Measurements from ENCODE around the gene SERPINB6.

DNA sequence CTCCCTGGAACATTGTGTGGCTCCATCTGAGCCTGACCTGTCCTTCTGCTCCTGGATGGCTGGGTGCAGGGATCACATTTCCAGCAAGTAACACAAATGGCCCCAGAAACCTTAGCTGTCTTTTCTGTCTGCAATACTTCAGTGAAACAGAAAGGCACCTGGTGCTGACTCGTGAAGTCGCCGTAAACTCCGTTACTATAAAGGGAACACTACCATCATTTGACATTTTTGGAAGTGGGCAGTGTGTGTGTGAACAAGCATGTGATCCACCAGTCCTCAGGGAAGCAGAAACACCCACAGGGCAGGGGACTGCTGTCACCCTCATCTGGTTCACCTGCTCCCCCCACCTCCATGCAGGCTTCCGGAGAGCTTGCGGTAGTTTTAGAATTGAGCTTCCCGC, 23.9 kb downstream of the SERPINB6 start:
- TF ChIP-seq, protein P1, sequence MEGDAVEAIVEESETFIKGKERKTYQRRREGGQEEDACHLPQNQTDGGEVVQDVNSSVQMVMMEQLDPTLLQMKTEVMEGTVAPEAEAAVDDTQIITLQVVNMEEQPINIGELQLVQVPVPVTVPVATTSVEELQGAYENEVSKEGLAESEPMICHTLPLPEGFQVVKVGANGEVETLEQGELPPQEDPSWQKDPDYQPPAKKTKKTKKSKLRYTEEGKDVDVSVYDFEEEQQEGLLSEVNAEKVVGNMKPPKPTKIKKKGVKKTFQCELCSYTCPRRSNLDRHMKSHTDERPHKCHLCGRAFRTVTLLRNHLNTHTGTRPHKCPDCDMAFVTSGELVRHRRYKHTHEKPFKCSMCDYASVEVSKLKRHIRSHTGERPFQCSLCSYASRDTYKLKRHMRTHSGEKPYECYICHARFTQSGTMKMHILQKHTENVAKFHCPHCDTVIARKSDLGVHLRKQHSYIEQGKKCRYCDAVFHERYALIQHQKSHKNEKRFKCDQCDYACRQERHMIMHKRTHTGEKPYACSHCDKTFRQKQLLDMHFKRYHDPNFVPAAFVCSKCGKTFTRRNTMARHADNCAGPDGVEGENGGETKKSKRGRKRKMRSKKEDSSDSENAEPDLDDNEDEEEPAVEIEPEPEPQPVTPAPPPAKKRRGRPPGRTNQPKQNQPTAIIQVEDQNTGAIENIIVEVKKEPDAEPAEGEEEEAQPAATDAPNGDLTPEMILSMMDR (conservative IDR thresholded peaks at IDR 0.05; ENCODE audit: low read length) = no peak
- no peak for TF ChIP-seq EZH2phosphoT487 (IDR thresholded peaks at IDR 0.05; ENCODE audit: borderline replicate concordance, low read depth, low read length)

Data from OCI-LY7 (cell line).